Activated CD8-positive, alpha-beta T cell treated with anti-CD3 and anti-CD28 coated beads for 36 hours (primary cell): ENCODE measurements around the gene TNFSF8. TPM values are rescaled to one million over a fixed set of nuclear protein-coding genes. Genes with fewer than 3 reads are reported as not detected.

Experiments
- ATAC-seq: fragments of 200-7000 bp; cut with Tn5 transposase; one replicate; pipeline ENCODE4 v1.10.0; 2021; ENCODE audit warnings: mild to moderate bottlenecking, moderate library complexity
- CTCF ChIA-PET: fragments of 350-600 bp; sonication (Branson Sonifier 250); formaldehyde crosslinking; loops from one replicate; lab custom pipeline; 2021; ENCODE audit warnings: antibody characterized with exemption; lab: Charles Lee
- POLR2A ChIA-PET: fragments of 350-600 bp; sonication (Branson Sonifier 250); formaldehyde crosslinking; loops from one replicate; lab custom pipeline; 2021; ENCODE audit warnings: antibody characterized with exemption; lab: Charles Lee
- DNase-seq: peaks from one replicate; pipeline ENCODE4 v3.0.0-alpha.2; 2020
- H3K27ac Mint-ChIP-seq: one replicate; pipeline ENCODE4 v1.8.0; 2021; ENCODE audit warnings: mild to moderate bottlenecking, mixed read lengths
- H3K27me3 Mint-ChIP-seq: one replicate; pipeline ENCODE4 v1.8.0; 2021; ENCODE audit warnings: mixed read lengths
- H3K36me3 Mint-ChIP-seq: one replicate; pipeline ENCODE4 v1.8.0; 2021; ENCODE audit warnings: low read depth, mixed read lengths
- H3K4me1 Mint-ChIP-seq: one replicate; pipeline ENCODE4 v1.8.0; 2021; ENCODE audit warnings: low read depth, mixed read lengths
- H3K4me3 Mint-ChIP-seq: one replicate; pipeline ENCODE4 v1.8.0; 2021; ENCODE audit warnings: mild to moderate bottlenecking, moderate library complexity, mixed read lengths
- H3K9me3 Mint-ChIP-seq: one replicate; pipeline ENCODE4 v1.8.0; 2021; ENCODE audit warnings: mixed read lengths
- intact Hi-C: fragments of 100-400 bp; cut with micrococcal nuclease; formaldehyde crosslinking; loops from one replicate; pipeline ENCODE4 v1.10.0; 2022
- total RNA-seq, 2 experiments: library from RNA; stranded (reverse); gene quantifications; one replicate each; pipeline ENCODE4 v1.2.3, GENCODE V29; 2021
- TF ChIP-seq, protein P1 (sequence below): fragments of 200-600 bp; IDR thresholded peaks from one replicate; pipeline ENCODE4 v1.8.0; 2022; ENCODE audit warnings: antibody characterized with exemption, mild to moderate bottlenecking

TNFSF8 gene
- total RNA-seq, 2 experiments from 2014 or later, result 21.7 to 23.9 TPM

DNA sequence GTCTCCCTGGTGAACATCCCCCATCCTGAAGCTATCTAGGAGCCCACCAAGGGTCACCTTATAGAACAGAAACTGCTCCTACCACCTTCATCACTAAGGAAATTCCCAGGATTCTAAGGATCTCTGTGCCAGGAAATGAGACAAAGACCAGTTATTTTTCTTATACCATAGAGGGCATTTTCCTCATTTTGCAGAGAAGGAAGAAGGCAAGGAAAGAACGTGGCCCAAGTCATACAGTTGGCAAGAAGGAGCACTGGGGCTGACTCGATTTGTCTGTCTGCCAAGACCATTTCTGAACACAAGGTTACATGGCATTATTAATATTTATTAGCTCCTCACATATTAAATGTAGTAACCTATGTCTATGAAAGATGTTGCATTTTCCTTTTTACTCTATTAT is 74.9 kb downstream of the TNFSF8 start:
- Mint-ChIP-seq H3K9me3 (peaks cover 5% of the 10 kb centered on the region), H3K4me3 (no peak overlapping the region), H3K4me1 (peaks cover 16% of the 10 kb centered on the region), H3K27ac (no peak overlapping the region), H3K27me3 (no peaks in the 10 kb centered on the region), H3K36me3 (no peaks in the 10 kb centered on the region)
- intact Hi-C loops, result no loop called here
- no peak for ATAC-seq
- DNase-seq, result no peak
- TF ChIP-seq, protein P1, sequence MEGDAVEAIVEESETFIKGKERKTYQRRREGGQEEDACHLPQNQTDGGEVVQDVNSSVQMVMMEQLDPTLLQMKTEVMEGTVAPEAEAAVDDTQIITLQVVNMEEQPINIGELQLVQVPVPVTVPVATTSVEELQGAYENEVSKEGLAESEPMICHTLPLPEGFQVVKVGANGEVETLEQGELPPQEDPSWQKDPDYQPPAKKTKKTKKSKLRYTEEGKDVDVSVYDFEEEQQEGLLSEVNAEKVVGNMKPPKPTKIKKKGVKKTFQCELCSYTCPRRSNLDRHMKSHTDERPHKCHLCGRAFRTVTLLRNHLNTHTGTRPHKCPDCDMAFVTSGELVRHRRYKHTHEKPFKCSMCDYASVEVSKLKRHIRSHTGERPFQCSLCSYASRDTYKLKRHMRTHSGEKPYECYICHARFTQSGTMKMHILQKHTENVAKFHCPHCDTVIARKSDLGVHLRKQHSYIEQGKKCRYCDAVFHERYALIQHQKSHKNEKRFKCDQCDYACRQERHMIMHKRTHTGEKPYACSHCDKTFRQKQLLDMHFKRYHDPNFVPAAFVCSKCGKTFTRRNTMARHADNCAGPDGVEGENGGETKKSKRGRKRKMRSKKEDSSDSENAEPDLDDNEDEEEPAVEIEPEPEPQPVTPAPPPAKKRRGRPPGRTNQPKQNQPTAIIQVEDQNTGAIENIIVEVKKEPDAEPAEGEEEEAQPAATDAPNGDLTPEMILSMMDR, result no peak
- ChIA-PET CTCF (interaction anchor here (1.2 kb wide), 1 partner anchor 25 kb away, joined by 3 read pairs; no protein-coding TSS in a partner anchor), POLR2A (no interaction called here)

DNA sequence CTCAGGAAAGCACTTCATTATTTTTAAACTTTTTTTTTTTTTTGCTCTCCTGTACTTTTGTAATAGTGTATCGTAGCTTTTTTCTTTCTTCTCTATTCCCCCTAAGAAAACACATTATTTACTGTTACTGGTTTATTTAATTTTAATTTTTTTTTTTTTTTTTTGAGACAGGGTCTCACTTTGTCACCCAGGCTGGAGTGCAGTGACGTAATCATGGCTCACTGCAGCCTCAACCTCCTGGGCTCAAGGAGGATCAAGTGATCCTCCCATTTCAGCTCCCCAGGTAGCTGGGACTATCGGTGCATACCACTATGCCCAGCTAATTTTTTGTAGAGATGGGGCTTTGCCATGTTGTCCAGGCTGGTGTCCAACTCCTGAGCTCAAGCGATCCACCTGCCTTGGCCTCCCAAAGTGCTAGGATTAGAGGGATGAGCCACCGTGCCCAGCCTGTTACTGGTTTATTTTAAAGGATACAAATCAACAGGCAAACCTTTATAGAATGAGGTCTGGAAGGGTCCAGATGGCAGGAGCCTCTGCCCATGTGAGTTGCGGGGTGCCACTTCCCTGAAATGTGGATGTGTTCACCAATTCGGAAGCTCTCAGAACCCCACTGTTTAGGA is 75.5 kb downstream of the TNFSF8 start:
- H3K9me3 Mint-ChIP-seq, result peaks cover 5% of the 10 kb centered on the region
- TF ChIP-seq, protein P1, result no peak
- intact Hi-C loops, result no loop called here
- ATAC-seq (no peak), DNase-seq (no peak)
- H3K4me1 Mint-ChIP-seq, result peaks cover 15% of the 10 kb centered on the region
- no peak overlapping the region for H3K4me3 Mint-ChIP-seq
- POLR2A ChIA-PET, result no interaction called here
- no peaks in the 10 kb centered on the region for H3K27me3 Mint-ChIP-seq
- no peak overlapping the region for H3K27ac Mint-ChIP-seq
- H3K36me3 Mint-ChIP-seq, result no peaks in the 10 kb centered on the region
- CTCF ChIA-PET, result no interaction called here

DNA sequence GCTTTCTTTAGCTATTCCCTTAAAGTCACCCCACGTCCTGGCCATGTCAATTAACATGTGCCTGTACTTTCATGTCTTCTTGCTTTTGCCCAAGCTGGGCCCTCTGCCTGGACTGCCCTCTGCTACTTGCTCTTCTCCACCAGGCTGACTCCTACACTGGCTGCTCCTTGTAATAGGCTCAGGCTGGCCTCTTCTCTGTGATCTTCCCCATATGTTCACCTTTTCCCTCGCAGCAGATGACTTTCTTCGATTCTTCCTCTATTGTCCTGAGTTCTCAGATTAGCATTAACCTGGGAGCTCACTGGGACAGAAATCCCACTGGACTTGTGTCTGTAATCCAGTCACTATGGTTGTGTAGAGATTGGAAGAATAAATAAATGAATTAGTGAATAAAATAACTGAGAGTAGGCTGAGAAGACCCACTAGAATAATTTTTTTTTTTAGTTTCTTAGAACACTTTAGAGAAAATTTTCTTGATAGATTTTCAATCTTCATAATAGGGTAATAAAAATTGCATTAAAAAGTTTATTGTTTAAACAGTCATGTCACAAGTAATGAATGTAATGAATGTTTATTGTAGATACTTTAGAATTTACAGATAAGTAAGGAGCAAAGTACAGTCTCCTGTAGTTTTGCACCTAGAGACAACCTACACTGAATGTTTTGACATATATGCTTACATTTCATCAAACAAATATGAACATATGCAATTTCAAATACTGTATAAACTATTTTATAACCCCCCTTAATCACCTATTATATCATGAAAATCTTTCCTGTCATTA is 77.1 kb downstream of the TNFSF8 start:
- DNase-seq (no peak), ATAC-seq (no peak)
- no peak overlapping the region for H3K4me3 Mint-ChIP-seq
- H3K27ac Mint-ChIP-seq, result no peak overlapping the region
- ChIA-PET POLR2A (no interaction called here), CTCF (interaction anchor here (1.0 to 1.2 kb wide), 2 partner anchors 171 to 172 kb away, joined by 3 to 5 read pairs; partner anchors contain the start of gene TEX48)
- peaks cover 18% of the 10 kb centered on the region for H3K4me1 Mint-ChIP-seq
- peaks cover 5% of the 10 kb centered on the region for H3K9me3 Mint-ChIP-seq
- no peaks in the 10 kb centered on the region for H3K36me3 Mint-ChIP-seq
- TF ChIP-seq, protein P1, result no peak
- intact Hi-C loops, result no loop called here
- H3K27me3 Mint-ChIP-seq, result no peaks in the 10 kb centered on the region

DNA sequence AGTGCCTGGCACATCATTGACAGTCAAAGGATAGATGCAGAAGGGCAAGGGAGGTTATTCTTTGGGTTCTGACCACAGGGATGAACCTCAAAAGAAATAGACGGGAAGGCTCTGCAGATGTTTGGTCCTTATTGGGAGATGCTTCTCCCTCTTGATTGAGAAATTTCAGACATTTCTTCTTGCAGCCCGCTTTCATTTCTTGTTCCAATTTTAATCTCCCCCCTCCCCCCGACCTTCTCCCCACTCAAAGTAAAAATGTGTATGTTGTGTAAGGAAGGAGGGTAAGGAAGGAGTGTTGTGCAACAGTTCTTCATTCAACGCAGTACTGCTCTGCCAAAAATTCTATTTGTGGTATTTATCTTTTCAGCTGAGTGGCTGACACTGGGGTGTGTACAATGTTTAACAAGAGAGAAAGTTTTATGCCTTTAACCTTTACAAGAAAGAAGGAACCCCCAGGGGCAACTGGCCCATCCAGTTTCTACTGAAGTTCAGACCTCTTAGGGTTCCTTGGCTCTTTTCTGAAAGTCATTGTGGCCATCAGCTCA is 78.3 kb downstream of the TNFSF8 start:
- peaks cover 2% of the 10 kb centered on the region for H3K9me3 Mint-ChIP-seq
- no peaks in the 10 kb centered on the region for H3K27me3 Mint-ChIP-seq
- H3K4me1 Mint-ChIP-seq, result peaks cover 26% of the 10 kb centered on the region
- H3K27ac Mint-ChIP-seq, result no peak overlapping the region
- DNase-seq, result no peak
- intact Hi-C loops, result no loop called here
- H3K36me3 Mint-ChIP-seq, result no peaks in the 10 kb centered on the region
- POLR2A ChIA-PET, result interaction anchor here (0.8 kb wide), 1 partner anchor 24 kb away, joined by 4 read pairs; no protein-coding TSS in a partner anchor
- no peak overlapping the region for H3K4me3 Mint-ChIP-seq
- CTCF ChIA-PET, result interaction anchor here (1.0 to 1.2 kb wide), 3 partner anchors 55 to 171 kb away, joined by 3 to 5 read pairs (median 3); partner anchors contain the start of gene TEX48
- no peak for ATAC-seq
- TF ChIP-seq, protein P1, result no peak
